HepG2 (cell line): Measurements from ENCODE around the gene MBD5. TPM values are rescaled to one million over a fixed set of nuclear protein-coding genes. Genes with fewer than 3 reads are reported as not detected.
A peak's percentile ranks its signal among the peaks of the same experiment; 100 is the strongest.

Experiments
- BORCS8-MEF2B ChIP-seq: sonication (generic); formaldehyde crosslinking; IDR thresholded peaks from 2 replicates; pipeline ENCODE4 v1.8.0; 2022; ENCODE audit warnings: mild to moderate bottlenecking, missing genetic modification reagents
- CBFB ChIP-seq: sonication (generic); formaldehyde crosslinking; IDR thresholded peaks from 2 replicates; pipeline ENCODE4 v1.4.0; 2020; ENCODE audit warnings: missing genetic modification reagents
- CBX2 ChIP-seq, 2 experiments: fragments of 200-600 bp in 1 of 2; sonication (generic); formaldehyde crosslinking in 1 of 2; IDR thresholded peaks; 2 replicates each; pipeline versions ENCODE4 v1.7.0 to v1.8.1; 2018 to 2022; ENCODE audit warnings: low read depth in 2 of 2, low read length in 1 of 2, mild to moderate bottlenecking in 1 of 2, missing genetic modification reagents in 1 of 2
- DPF2 ChIP-seq: sonication (generic); formaldehyde crosslinking; IDR thresholded peaks from 2 replicates; pipeline ENCODE4 v1.4.0; 2020; ENCODE audit warnings: mild to moderate bottlenecking, low read depth, missing genetic modification reagents, borderline replicate concordance
- GATAD2A ChIP-seq: IDR thresholded peaks from 2 replicates; pipeline ENCODE4 v1.6.1; 2016
- MZF1 ChIP-seq: sonication (generic); formaldehyde crosslinking; IDR thresholded peaks from 2 replicates; pipeline ENCODE4 v1.8.1; 2023; ENCODE audit warnings: mild to moderate bottlenecking, missing genetic modification reagents, borderline replicate concordance
- NAIF1 ChIP-seq: sonication (generic); formaldehyde crosslinking; IDR thresholded peaks from 2 replicates; pipeline ENCODE4 v1.5.0; 2020; ENCODE audit warnings: mild to moderate bottlenecking, missing genetic modification reagents, borderline replicate concordance
- NCOR1 ChIP-seq: fragments of 200-600 bp; sonication (generic); IDR thresholded peaks from 2 replicates; pipeline ENCODE4 v1.7.0; 2017; ENCODE audit warnings: antibody characterized with exemption, low read length, borderline replicate concordance
- PCBP2 ChIP-seq: fragments of 200-400 bp; formaldehyde crosslinking; optimal IDR thresholded peaks from 2 replicates; pipeline ENCODE3; 2018; ENCODE audit warnings: low read length, low read depth; ENCODE audit not compliant: poor library complexity, severe bottlenecking
- RFXANK ChIP-seq: IDR thresholded peaks from 2 replicates; pipeline ENCODE4 v1.6.1; 2016
- SAFB2 ChIP-seq: sonication (generic); formaldehyde crosslinking; IDR thresholded peaks from 2 replicates; pipeline ENCODE4 v1.5.1; 2020; ENCODE audit warnings: missing genetic modification reagents, low read depth, mild to moderate bottlenecking, borderline replicate concordance
- SIN3B ChIP-seq: fragments of 150-350 bp; IDR thresholded peaks from 2 replicates; pipeline ENCODE4 v1.6.1; 2014; ENCODE audit warnings: low read length
- SMC3 ChIP-seq: IDR thresholded peaks from 2 replicates; pipeline ENCODE4 v1.6.1; 2011; ENCODE audit warnings: low read length, improper control_type of control experiment
- SOX6 ChIP-seq, 2 experiments: fragments of 450-650 bp in 1 of 2; sonication (generic) in 1 of 2; formaldehyde crosslinking in 1 of 2; IDR thresholded peaks; 2 replicates each; pipeline versions ENCODE4 v1.4.0 to v1.6.1; 2017 to 2020; ENCODE audit warnings: antibody characterized with exemption in 1 of 2, mild to moderate bottlenecking in 1 of 2, missing genetic modification reagents in 1 of 2
- TBX3 ChIP-seq: fragments of 450-650 bp; IDR thresholded peaks from 2 replicates; pipeline ENCODE4 v1.6.1; 2017; ENCODE audit warnings: antibody characterized with exemption, mild to moderate bottlenecking, inconsistent platforms, borderline replicate concordance
- THAP11 ChIP-seq: IDR thresholded peaks from 2 replicates; pipeline ENCODE4 v1.6.1; 2016; ENCODE audit warnings: missing biosample characterization, missing genetic modification reagents
- YY1 ChIP-seq: IDR thresholded peaks from 2 replicates; pipeline ENCODE4 v1.6.1; 2011; ENCODE audit warnings: low read length, low read depth, moderate library complexity, mild to moderate bottlenecking; ENCODE audit not compliant: insufficient read depth, insufficient replicate concordance
- ZNF274 ChIP-seq: sonication (generic); formaldehyde crosslinking; IDR thresholded peaks from 2 replicates; pipeline ENCODE4 v1.5.1; 2020; ENCODE audit warnings: mild to moderate bottlenecking, missing genetic modification reagents
- ZNF747 ChIP-seq: sonication (generic); formaldehyde crosslinking; IDR thresholded peaks from 2 replicates; pipeline ENCODE4 v1.8.1; 2023; ENCODE audit warnings: missing genetic modification reagents, mild to moderate bottlenecking, borderline replicate concordance
- ZNF788 ChIP-seq: sonication (generic); formaldehyde crosslinking; IDR thresholded peaks from 2 replicates; pipeline ENCODE4 v1.5.0; 2020; ENCODE audit warnings: mild to moderate bottlenecking, missing genetic modification reagents, borderline replicate concordance
- ZNF83 ChIP-seq: sonication (generic); formaldehyde crosslinking; IDR thresholded peaks from 2 replicates; pipeline ENCODE4 v1.4.0; 2020; ENCODE audit warnings: missing genetic modification reagents, mild to moderate bottlenecking, borderline replicate concordance
- ZNF839 ChIP-seq: sonication (generic); formaldehyde crosslinking; IDR thresholded peaks from 2 replicates; pipeline ENCODE4 v1.4.0; 2020; ENCODE audit warnings: missing genetic modification reagents, mild to moderate bottlenecking, borderline replicate concordance
- polyA plus RNA-seq, 8 experiments: library from polyadenylated mRNA; depleted of rRNA in 3 of 8; stranded (reverse) in 7 of 8; unstranded in 1 of 8; fragments of >200 nt; fragmentation: Illumina TruSeq in 4 of 8; extraction: Trizol in 4 of 8; gene quantifications; 2 replicates each; pipeline versions ENCODE4 v1.2.1 to v1.2.3, GENCODE V29; 2011 to 2016; ENCODE audit warnings: low read depth in 4 of 8, missing spikeins in 1 of 8, mixed read lengths in 1 of 8; ENCODE audit not compliant: insufficient read depth in 1 of 8
- total RNA-seq, 5 experiments: library from RNA; depleted of rRNA; stranded (reverse); fragments of >200 nt; fragmentation: Illumina TruSeq; extraction: Trizol; gene quantifications; 2 replicates each; pipeline ENCODE4 v1.2.3, GENCODE V29; 2016; ENCODE audit warnings: low read depth in 1 of 5
- TF ChIP-seq, protein P1 (sequence below): sonication (generic); formaldehyde crosslinking; IDR thresholded peaks from 2 replicates; pipeline ENCODE4 v1.5.0; 2020; ENCODE audit warnings: missing genetic modification reagents
- TF ChIP-seq, protein P2 (sequence below): IDR thresholded peaks from 2 replicates; pipeline ENCODE4 v1.6.1; 2012; ENCODE audit warnings: low read depth, low read length, improper control_type of control experiment
- TF ChIP-seq, protein P3 (sequence below): sonication (generic); formaldehyde crosslinking; IDR thresholded peaks from 2 replicates; pipeline ENCODE4 v1.4.0; 2020; ENCODE audit warnings: missing genetic modification reagents

Gene MBD5
- total and polyA plus RNA-seq, 2 of the 13 experiments (the other 11 are each of a cell fraction or from before 2014, with no cell fraction given) = 13.5 to 26.4 TPM

DNA sequence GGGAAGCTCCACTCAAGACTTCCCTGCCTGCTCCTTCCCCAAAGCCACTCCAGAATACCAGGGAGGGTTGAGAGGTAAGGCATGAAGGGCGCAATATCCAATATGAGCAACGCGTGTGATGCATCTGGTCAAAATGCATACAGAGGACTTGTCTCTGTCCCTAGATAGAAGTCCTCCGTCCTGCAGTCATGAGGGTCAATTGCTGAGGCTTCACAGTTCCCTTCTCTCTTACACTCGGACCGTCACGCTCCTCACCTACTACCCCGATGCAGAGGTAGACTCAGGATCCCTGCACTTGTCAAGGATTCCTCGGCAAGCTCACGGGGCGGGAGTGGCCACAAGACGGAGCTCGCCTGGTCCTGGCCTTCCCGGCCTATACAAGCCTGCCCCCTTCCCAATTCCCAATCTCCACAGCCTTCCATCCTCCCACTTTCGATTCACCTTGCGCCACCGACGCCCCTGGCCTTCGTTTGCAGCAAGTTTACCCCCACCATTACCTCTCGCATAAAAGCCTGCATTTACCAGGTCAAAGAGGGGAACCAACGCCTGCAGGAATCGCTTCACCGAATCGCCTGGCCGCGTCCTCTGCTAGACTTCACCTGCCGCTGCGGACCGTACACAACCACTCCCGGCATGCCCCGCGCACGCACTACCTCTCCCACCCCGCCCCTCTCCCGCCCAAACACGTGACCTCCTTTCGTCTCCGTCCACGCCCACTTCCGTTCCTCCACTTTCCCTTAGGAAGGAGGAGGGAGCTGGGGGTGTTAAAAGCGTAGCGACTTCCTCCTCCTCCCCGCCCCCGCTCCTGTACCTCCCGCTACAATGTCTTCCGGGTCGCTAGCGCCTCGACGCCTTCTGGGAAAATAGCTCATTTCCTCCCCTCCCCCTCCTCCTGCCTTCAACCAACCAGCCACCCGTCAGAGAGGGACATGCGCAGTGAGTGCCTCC lies 506 bp upstream of the MBD5 start, which contains the start of gene ORC4 (continued):
- peak; percentile 90; the same call in 1 of the 2 replicates for TF ChIP-seq ZNF839 (CRISPR knock-in tag)
- TF ChIP-seq CBX2 (IDR thresholded peaks at IDR 0.05; ENCODE audit: low read depth, low read length) = no peak
- TF ChIP-seq CBX2 (CRISPR knock-in tag; IDR thresholded peaks at IDR 0.05; ENCODE audit: low read depth) = no peak
- 0 out of 2 replicates have a peak, but pooled peaks have one; percentile 19 for TF ChIP-seq SIN3B
- TF ChIP-seq NAIF1 (CRISPR knock-in tag) = peak; percentile 95
- peak; percentile 28; the same call in 1 of the 2 replicates for TF ChIP-seq SMC3
- TF ChIP-seq ZNF83 (CRISPR knock-in tag) = peak; percentile 96; the same call in 1 of the 2 replicates
- TF ChIP-seq RFXANK (CRISPR knock-in tag) = no peak
- TF ChIP-seq NCOR1 = peak; percentile 68; the same call in 1 of the 2 replicates
- TF ChIP-seq DPF2 (CRISPR knock-in tag) = no peak
- peak; percentile 96 for TF ChIP-seq ZNF788 (CRISPR knock-in tag)
- TF ChIP-seq PCBP2 = no peak
- TF ChIP-seq, protein P1, sequence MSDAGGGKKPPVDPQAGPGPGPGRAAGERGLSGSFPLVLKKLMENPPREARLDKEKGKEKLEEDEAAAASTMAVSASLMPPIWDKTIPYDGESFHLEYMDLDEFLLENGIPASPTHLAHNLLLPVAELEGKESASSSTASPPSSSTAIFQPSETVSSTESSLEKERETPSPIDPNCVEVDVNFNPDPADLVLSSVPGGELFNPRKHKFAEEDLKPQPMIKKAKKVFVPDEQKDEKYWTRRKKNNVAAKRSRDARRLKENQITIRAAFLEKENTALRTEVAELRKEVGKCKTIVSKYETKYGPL (CRISPR knock-in tag) = no peak
- TF ChIP-seq YY1 = peak; percentile 64
- peak; percentile 94 for TF ChIP-seq THAP11
- peak; percentile 92 for TF ChIP-seq BORCS8-MEF2B (CRISPR knock-in tag)
- TF ChIP-seq, protein P2, sequence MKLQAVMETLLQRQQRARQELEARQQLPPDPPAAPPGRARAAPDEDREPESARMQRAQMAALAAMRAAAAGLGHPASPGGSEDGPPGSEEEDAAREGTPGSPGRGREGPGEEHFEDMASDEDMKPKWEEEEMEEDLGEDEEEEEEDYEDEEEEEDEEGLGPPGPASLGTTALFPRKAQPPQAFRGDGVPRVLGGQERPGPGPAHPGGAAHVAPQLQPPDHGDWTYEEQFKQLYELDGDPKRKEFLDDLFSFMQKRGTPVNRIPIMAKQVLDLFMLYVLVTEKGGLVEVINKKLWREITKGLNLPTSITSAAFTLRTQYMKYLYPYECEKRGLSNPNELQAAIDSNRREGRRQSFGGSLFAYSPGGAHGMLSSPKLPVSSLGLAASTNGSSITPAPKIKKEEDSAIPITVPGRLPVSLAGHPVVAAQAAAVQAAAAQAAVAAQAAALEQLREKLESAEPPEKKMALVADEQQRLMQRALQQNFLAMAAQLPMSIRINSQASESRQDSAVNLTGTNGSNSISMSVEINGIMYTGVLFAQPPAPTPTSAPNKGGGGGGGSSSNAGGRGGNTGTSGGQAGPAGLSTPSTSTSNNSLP = peak; percentile 40; the same call in 1 of the 2 replicates
- peak; percentile 91 for TF ChIP-seq TBX3
- TF ChIP-seq SAFB2 = peak; percentile 48; the same call in 1 of the 2 replicates
- peak; percentile 69 for TF ChIP-seq GATAD2A
- TF ChIP-seq MZF1 (CRISPR knock-in tag) = no peak
- peak; percentile 83; the same call in 1 of the 2 replicates for TF ChIP-seq CBFB (CRISPR knock-in tag)
- TF ChIP-seq, protein P3, sequence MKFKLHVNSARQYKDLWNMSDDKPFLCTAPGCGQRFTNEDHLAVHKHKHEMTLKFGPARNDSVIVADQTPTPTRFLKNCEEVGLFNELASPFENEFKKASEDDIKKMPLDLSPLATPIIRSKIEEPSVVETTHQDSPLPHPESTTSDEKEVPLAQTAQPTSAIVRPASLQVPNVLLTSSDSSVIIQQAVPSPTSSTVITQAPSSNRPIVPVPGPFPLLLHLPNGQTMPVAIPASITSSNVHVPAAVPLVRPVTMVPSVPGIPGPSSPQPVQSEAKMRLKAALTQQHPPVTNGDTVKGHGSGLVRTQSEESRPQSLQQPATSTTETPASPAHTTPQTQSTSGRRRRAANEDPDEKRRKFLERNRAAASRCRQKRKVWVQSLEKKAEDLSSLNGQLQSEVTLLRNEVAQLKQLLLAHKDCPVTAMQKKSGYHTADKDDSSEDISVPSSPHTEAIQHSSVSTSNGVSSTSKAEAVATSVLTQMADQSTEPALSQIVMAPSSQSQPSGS = peak; percentile 49
- no peak for TF ChIP-seq SOX6 (IDR thresholded peaks at IDR 0.05)
- peak; percentile 77 for TF ChIP-seq SOX6 (CRISPR knock-in tag; IDR thresholded peaks at IDR 0.05)
- peak; percentile 96 for TF ChIP-seq ZNF747 (CRISPR knock-in tag)
- 0 out of 2 replicates have a peak, but pooled peaks have one; percentile 63 for TF ChIP-seq ZNF274 (CRISPR knock-in tag)
